COLO668 (cell line): ENCODE measurements around the gene PRPF38B.
"Not testable (repeated sequence)": the region's sequence is repeated elsewhere in the genome, so short reads cannot be mapped to it uniquely, and the experiment has no call there.

ENCODE experiments used
- DNase-seq: peaks from one replicate; lab custom pipeline; 2025; ENCODE audit not compliant: unreplicated experiment; lab: John Stamatoyannopoulos, UW

The PRPF38B gene

GRCh38 chr1:108691942-108692723 lies at the start of gene PRPF38B:
Gene PRPF38B, plus strand, starts transcription at chr1:108692310. Its CDS starts 282 bp downstream, at chr1:108692592.
- DNase-seq: peak; percentile 96

- peak; percentile 52 for DNase-seq
Observed at GRCh38 chr1:108643492-108644335, 48.4 kb upstream of the PRPF38B start.

GRCh38 chr1:108644984-108645383 lies 47.1 kb upstream of the PRPF38B start:
- DNase-seq: no peak

- no peak for DNase-seq
Observed at GRCh38 chr1:108645564-108646184, 46.4 kb upstream of the PRPF38B start.

- DNase-seq: no peak
Observed at GRCh38 chr1:108646265-108646647, 45.9 kb upstream of the PRPF38B start.

- peak; percentile 24 for DNase-seq
Observed at GRCh38 chr1:108646648-108647269, 45.4 kb upstream of the PRPF38B start.

- no peak for DNase-seq
Observed at GRCh38 chr1:108653431-108654105, 38.5 kb upstream of the PRPF38B start.

- DNase-seq: no peak
Observed at GRCh38 chr1:108657356-108658080, 34.6 kb upstream of the PRPF38B start.

- DNase-seq: peak; percentile 90
Observed at GRCh38 chr1:108661030-108661609, 31.0 kb upstream of the PRPF38B start, which contains the start of gene HENMT1. Gene HENMT1, minus strand, starts transcription at chr1:108661093. Its CDS starts 1,209 bp downstream, at chr1:108659884.

- DNase-seq: no peak
Observed at GRCh38 chr1:108663074-108663473, 29.0 kb upstream of the PRPF38B start.

GRCh38 chr1:108664481-108664880 lies 27.6 kb upstream of the PRPF38B start:
- no peak for DNase-seq

GRCh38 chr1:108665067-108665466 lies 27.0 kb upstream of the PRPF38B start:
- DNase-seq: no peak

GRCh38 chr1:108665771-108666170 lies 26.3 kb upstream of the PRPF38B start:
- DNase-seq: no peak

GRCh38 chr1:108667422-108667821 lies 24.7 kb upstream of the PRPF38B start:
- not testable (repeated sequence) for DNase-seq

- DNase-seq: no peak
Observed at GRCh38 chr1:108668777-108669176, 23.3 kb upstream of the PRPF38B start.

- no peak for DNase-seq
Observed at GRCh38 chr1:108669679-108670078, 22.4 kb upstream of the PRPF38B start.

GRCh38 chr1:108670131-108670773 lies 21.9 kb upstream of the PRPF38B start:
- DNase-seq: no peak

- no peak for DNase-seq
Observed at GRCh38 chr1:108671143-108671542, 21.0 kb upstream of the PRPF38B start.

GRCh38 chr1:108678706-108679105 lies 13.4 kb upstream of the PRPF38B start:
- no peak for DNase-seq
